ENCODE measurements around the gene CDC25B.
A peak's percentile ranks its signal among the peaks of the same experiment; 100 is the strongest.

CDC25B gene

DNA sequence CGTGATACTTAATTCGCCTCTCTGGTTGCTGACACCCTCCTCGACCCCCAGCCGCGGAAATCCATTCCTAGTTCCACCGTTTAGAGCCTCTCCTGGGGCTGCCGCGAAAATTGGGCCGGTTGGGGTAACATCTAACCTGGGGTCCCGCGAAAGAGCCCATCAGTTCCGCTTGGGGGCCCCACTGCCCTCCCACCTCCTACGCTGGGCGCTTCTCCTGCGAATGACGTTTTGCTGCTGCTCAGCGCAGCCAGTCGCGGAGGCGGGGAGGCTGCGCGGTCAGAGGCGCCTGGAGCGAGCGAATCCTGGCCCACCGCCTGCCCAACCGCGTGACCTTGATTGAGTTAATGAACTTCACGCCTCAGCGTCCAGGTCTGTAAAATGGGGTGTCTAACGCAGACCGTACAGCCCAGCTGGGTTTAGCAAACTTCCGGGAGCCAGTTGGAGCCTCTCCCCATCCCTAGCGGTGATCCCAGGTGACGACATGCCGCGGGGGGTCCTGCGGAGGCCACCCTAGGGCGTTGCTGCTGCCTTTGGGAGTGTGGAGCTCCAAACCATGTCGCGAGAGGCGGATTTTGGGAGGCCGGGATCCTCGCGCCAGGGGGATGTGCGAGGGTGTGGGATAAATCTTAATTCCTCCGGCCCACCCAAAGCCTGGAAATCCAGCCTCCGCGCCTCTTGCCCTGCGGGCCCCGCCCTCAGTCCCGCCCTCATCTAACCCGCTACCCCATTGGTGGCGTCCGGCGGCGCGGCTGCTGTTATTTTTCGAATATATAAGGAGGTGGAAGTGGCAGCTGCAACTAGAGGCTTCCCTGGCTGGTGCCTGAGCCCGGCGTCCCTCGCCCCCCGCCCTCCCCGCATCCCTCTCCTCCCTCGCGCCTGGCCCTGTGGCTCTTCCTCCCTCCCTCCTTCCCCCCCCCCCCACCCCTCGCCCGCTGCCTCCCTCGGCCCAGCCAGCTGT lies at the start of gene CDC25B:
CDC25B (plus strand) TSS at position 800 of the 958 bp plus-strand sequence. CDS start 222 bp downstream, outside the sequence.
- peak; percentile 88 for DNase-seq

GRCh38 chr20:3747471-3747870 lies 48.6 kb upstream of the CDC25B start:
- no peak for DNase-seq

- no peak for DNase-seq
Measured at GRCh38 chr20:3748073-3748472, 48.0 kb upstream of the CDC25B start.

DNA sequence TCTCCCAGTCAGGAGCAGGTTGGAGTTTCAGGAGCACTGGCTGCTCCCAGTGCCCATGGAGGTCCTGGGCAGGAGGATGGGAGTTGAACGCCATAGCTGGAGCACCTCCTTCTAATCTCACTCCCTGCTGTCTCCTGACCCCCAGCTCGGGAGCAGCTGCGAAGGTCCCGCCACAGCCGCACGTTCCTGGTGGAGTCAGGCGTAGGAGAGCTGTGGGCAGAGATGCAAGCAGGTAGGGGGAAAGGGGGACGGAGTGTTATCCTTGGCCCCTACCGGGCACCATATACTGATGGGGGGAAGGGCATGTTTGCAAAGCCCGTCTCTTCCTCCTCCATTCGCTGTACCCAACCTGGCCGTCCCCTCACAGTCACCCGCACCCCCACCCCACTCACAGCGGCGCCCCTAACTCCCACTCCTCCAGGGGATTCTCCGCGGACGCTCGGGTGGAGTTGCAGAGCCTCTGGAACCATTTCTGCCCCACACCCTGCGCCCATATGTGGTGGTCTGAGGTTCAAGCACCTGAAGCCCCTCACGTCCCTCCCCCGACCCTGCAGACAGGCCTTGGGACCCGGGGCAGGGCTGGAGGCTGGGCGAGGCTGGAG lies 46.9 kb upstream of the CDC25B start:
- DNase-seq = no peak

GRCh38 chr20:3749689-3750531 lies 46.2 kb upstream of the CDC25B start:
- DNase-seq = no peak

- no peak for DNase-seq
Measured at GRCh38 chr20:3751305-3751674, 44.8 kb upstream of the CDC25B start.

DNA sequence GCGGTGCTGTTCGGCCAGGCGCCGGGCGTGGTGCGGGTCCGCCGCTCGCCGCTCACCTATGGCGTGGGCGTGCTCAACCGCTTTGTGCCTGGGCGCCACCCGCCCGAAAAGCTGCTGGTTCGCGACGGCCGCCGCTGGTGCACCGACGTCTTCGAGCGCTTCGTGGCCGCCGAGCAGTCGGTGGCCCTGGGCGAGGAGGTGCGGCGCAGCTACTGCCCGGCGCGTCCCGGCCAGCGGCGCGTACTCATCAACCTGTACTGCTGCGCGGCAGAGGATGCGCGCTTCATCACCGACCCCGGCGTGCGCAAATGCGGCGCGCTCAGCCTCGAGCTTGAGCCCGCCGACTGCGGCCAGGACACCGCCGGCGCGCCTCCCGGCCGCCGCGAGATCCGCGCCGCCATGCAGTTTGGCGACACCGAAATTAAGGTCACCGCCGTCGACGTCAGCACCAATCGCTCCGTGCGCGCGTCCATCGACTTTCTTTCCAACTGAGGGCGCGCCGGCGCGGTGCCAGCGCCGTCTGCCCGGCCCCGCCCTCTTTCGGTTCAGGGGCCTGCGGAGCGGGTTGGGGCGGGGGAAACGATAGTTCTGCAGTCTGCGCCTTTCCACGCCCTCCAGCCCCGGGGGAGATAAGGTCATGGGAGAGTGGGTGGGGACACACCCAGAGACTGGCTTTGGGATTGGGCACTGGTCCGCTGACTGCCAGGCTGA lies 44.3 kb upstream of the CDC25B start:
- DNase-seq = peak; percentile 41

- DNase-seq = no peak
Measured at GRCh38 chr20:3752386-3752759, 43.7 kb upstream of the CDC25B start.

GRCh38 chr20:3753098-3753497 lies 43.0 kb upstream of the CDC25B start:
- peak; percentile 45 for DNase-seq

GRCh38 chr20:3753501-3754275 lies 42.4 kb upstream of the CDC25B start:
- DNase-seq = no peak

DNA sequence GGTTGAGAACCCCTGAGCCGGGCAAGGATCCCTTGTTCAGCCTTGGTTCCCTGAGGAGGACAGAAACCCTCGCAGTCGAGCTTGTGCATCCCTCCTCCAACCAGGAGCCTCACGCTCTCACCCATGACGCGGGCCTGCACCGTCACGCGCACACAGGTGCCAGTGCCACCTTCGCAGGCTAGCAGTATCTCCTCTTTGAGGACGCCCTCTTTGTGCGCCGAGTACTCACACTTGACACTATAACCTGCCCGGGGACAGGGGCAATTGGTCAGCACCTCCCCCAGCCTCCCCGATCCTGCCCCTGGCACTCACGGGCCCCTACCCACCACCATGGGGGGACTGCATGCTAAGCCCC lies 41.9 kb upstream of the CDC25B start:
- DNase-seq = no peak

- DNase-seq = no peak
Measured at GRCh38 chr20:3755269-3755668, 40.8 kb upstream of the CDC25B start.

DNA sequence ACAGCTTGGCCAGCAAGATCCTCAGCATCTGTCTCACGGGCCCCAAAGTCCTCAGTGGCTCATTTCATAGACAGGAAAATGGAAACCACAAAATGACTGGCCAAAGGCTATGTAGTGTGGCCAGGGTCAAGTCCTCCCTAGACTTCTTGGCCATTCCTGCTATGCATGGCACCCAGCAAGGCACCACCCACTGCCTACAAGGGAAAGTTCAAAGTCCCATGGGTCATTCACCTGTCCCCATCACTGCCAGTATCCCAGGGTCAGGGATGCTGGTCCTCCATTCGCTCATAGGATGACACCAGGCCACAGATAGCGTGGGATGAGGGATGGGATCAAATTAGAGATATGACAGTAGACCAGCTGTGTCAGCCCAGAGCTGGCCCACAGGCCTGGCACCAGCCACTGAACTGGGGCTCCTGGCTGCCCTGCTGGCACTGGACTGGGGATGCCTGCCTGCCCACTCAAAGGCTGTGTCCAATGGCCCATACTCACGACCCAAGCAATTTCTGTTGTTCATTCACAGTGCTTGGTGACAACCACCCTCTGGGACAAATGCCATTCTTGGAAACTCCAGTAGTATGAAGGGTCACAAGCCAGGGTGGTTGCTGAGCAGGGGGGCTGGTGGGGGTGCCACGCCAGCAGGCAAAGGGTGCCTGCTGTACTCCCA lies 40.2 kb upstream of the CDC25B start:
- DNase-seq = no peak

- no peak for DNase-seq
Measured at GRCh38 chr20:3757268-3757667, 38.8 kb upstream of the CDC25B start.

- DNase-seq = no peak
Measured at GRCh38 chr20:3758566-3758965, 37.5 kb upstream of the CDC25B start.

- DNase-seq = no peak
Measured at GRCh38 chr20:3759316-3759823, 36.7 kb upstream of the CDC25B start.

DNA sequence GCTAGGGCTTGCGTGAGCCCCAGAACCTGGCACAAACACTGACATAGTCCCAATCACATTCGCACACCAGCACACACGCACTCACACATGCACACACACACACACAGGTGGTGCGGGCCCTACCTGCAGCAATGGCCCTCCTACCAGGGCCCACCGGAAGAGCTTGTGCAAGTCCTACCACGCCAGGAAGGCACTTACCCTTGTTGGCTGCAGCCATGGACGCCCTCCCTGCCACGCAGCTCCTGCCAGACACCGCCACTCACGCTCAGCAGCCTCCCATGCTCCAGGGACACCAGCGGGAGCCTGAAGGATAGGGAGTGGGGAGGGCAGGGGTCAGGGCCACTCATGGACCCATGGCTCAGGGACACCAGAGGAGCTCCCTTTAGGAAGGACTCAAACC lies 36.2 kb upstream of the CDC25B start:
- DNase-seq = no peak

DNA sequence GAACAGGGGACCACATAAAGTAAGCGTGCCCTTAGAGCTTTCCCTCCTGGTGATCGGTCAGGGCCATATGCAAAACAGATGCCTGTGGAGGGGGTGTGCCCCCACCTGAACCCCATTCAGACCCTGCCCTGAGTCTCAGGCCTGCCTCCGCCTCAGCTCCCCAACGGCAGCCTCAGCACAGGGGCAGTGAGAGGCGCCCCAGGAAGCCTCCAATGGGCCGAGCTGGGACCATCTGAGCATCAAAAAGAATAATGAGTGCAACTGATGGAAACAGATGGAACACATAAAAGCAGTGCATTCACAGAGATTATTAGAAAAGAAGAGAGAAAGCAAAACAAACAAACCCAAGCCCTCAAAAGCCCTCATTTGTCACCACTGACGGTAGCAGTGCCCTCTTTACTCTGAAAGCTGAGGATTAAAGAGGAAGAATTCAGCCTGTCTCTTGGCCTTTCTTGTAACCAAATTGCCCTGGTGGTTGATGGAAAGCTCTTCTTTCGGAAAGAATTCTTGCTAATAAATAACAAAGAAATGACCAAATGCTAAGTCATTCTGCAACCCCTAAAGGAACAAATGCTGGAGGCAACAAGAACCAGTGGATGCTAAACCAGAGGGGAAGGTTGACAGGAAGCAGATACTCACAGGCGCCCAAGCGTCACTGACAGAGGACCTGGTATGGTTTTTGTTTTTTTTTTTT lies 35.3 kb upstream of the CDC25B start:
- no peak for DNase-seq

DNA sequence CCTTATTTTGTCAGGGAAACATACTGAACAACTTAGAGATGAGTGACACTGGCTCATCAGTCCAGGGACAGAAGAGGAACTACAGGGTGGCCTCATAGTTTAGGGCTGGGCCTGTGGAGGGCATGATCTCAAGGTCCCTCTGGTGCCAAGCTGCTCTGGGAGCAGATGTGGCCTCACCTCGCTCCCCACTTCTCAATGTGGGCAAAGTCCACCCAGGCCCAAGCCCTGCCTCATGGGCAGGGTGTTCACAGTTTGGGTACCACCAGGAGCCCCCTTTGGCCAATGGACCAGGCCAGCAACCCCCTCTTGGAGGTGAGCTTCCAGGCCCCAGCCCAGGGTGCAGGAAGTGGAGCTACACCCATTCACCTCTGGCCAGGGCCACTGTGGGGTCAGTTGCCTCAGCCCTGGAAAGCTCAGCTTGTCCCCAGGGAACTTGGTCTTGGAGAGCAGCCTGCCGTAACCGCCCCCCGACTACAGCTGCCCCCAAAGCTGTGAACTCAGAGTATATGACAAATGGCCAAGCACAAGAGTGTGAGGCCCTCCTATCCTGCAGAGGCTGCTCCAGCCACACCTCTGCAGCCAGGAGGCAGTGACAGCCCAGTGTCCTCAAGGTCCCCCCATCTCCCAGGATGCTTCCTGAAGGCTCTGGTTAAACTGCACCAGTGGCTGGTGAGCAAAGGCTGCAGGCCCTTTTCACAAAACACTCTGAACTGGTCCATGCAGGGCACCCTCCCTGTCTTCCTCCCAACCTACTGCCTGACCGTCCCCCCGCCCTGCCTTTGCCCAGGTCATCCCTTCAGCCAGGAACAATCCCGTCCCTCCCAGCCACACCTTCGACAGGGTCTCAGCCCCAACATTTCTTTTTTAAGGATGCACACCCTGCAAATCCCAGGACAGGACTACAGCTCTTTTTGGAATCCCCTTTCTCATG lies 32.2 kb upstream of the CDC25B start:
- no peak for DNase-seq
